SK-N-SH (cell line): ENCODE data around the gene CTBS.

Experiments
- CTCF ChIP-seq: fragments of 200-600 bp; sonication (generic); IDR thresholded peaks from 2 replicates; pipeline ENCODE4 v1.6.1; 2017; ENCODE audit warnings: antibody characterized with exemption, mild to moderate bottlenecking, moderate library complexity
- MXI1 ChIP-seq: IDR thresholded peaks from 2 replicates; pipeline ENCODE4 v1.6.1; 2012; ENCODE audit warnings: mild to moderate bottlenecking, low read depth, low read length, improper control_type of control experiment
- TAF1 ChIP-seq: IDR thresholded peaks from 2 replicates; pipeline ENCODE4 v1.6.1; 2012; ENCODE audit warnings: low read depth, mild to moderate bottlenecking, low read length, moderate library complexity, borderline replicate concordance
- TCF12 ChIP-seq: IDR thresholded peaks from 2 replicates; pipeline ENCODE4 v1.4.0; 2012
- TF ChIP-seq, protein P1 (sequence below): IDR thresholded peaks from 2 replicates; pipeline ENCODE4 v1.6.1; 2012; ENCODE audit warnings: mild to moderate bottlenecking, low read depth, low read length, moderate library complexity

DNA sequence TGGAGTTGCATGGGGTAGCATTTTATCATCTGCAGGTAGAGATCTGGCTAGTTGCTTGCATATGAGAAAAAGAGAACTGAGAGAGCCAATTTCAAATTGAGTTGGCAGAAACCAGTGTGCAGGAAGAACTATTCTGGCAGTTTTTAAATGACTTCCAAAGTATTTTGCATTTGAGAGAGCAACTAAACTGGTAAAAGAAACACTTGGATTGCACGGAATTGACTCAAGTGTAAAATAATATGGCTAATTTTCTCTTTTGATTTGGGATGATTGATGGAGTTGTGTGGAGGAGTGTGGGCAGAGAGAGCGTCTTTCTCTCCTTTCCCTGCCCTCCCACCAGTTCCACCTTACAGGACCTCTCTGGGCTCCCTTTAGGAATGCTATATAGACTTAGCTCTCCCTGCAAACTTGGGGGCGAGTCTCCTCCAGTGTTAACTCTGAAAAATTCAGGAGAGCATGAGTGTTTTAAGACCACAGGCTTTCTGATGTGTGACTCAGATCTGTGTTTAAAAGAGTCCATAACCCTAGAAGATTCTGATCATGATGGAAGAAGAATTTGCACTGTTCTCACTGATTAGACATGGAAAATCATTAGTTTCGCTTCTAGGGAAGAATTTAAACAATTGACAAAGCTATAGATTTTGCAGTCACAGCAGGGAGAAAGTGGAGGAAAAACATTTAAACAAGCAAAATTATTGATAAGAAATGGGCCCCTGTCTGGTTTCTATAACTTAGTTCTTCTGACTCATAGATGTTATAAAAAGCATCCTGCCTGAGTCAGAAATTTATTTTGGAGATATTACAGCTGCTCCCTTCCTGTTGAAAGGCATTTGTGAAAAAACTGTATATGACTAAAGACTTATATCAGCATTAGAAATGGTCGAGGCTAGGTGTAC lies 24.9 kb upstream of the CTBS start:
- TF ChIP-seq CTCF (no peak), TAF1 (no peak; the same call in 1 of the 2 replicates), TCF12 (peak; percentile 91), MXI1 (no peak)
- TF ChIP-seq, protein P1, sequence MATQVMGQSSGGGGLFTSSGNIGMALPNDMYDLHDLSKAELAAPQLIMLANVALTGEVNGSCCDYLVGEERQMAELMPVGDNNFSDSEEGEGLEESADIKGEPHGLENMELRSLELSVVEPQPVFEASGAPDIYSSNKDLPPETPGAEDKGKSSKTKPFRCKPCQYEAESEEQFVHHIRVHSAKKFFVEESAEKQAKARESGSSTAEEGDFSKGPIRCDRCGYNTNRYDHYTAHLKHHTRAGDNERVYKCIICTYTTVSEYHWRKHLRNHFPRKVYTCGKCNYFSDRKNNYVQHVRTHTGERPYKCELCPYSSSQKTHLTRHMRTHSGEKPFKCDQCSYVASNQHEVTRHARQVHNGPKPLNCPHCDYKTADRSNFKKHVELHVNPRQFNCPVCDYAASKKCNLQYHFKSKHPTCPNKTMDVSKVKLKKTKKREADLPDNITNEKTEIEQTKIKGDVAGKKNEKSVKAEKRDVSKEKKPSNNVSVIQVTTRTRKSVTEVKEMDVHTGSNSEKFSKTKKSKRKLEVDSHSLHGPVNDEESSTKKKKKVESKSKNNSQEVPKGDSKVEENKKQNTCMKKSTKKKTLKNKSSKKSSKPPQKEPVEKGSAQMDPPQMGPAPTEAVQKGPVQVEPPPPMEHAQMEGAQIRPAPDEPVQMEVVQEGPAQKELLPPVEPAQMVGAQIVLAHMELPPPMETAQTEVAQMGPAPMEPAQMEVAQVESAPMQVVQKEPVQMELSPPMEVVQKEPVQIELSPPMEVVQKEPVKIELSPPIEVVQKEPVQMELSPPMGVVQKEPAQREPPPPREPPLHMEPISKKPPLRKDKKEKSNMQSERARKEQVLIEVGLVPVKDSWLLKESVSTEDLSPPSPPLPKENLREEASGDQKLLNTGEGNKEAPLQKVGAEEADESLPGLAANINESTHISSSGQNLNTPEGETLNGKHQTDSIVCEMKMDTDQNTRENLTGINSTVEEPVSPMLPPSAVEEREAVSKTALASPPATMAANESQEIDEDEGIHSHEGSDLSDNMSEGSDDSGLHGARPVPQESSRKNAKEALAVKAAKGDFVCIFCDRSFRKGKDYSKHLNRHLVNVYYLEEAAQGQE: no peak
